Activated naive CD4-positive, alpha-beta T cell treated with anti-CD3 and anti-CD28 coated beads, Interleukin-2, amount 50 U/mL, for 72 hours (primary cell): ENCODE results near the gene PITPNC1. TPM values are rescaled to one million over a fixed set of nuclear protein-coding genes. Genes with fewer than 3 reads are reported as not detected.
"Not testable (repeated sequence)": the region's sequence is repeated elsewhere in the genome, so short reads cannot be mapped to it uniquely, and the experiment has no call there.

Experiments used
- ATAC-seq, 2 donors: fragments of 150-1000 bp; cut with Tn5 transposase; 2 replicates each; pipeline ENCODE4 v1.10.0; 2021; ENCODE audit warnings: mild to moderate bottlenecking in 2 of 2, moderate library complexity in 2 of 2
- DNase-seq, 2 donors: peaks; one replicate each; pipeline ENCODE4 v3.0.0; 2021 to 2022; ENCODE audit warnings: low spot score in 2 of 2
- H3K27ac Mint-ChIP-seq, 2 donors: one replicate each; pipeline ENCODE4 v1.8.0; 2022; ENCODE audit warnings: mild to moderate bottlenecking in 2 of 2, mixed read lengths in 2 of 2
- H3K36me3 Mint-ChIP-seq, 2 donors: one replicate each; pipeline ENCODE4 v1.8.0; 2022; ENCODE audit warnings: mixed read lengths in 2 of 2
- H3K9me3 Mint-ChIP-seq, 2 donors: one replicate each; pipeline ENCODE4 v1.8.0; 2022; ENCODE audit warnings: mixed read lengths in 2 of 2
- total RNA-seq, 2 donors: library from RNA; stranded (reverse); gene quantifications; one replicate each; pipeline ENCODE4 v1.2.3, GENCODE V29; 2022

PITPNC1 gene
- total RNA-seq, 2 donors from 2014 or later = 56.8 to 65.3 TPM

- peaks cover 0 to 35% of the 10 kb centered on the region in 2 donors for H3K36me3 Mint-ChIP-seq
- ATAC-seq (no peak), DNase-seq (no peak)
- H3K27ac Mint-ChIP-seq = peak overlapping the region in 1 of 2 donors; percentile 30
- no peaks in the 10 kb centered on the region for H3K9me3 Mint-ChIP-seq
Measured at GRCh38 chr17:67412941-67413340, 35.9 kb downstream of the PITPNC1 start.

- Mint-ChIP-seq H3K36me3 (peaks cover 0 to 35% of the 10 kb centered on the region in 2 donors), H3K27ac (peak overlapping the region in 1 of 2 donors; percentile 30), H3K9me3 (no peaks in the 10 kb centered on the region)
- ATAC-seq (no peak), DNase-seq (no peak)
Measured at GRCh38 chr17:67413388-67413787, 36.3 kb downstream of the PITPNC1 start.

GRCh38 chr17:67414130-67414529 lies 37.0 kb downstream of the PITPNC1 start:
- DNase-seq (no peak), ATAC-seq (no peak)
- peaks cover 0 to 30% of the 10 kb centered on the region in 2 donors for H3K36me3 Mint-ChIP-seq
- H3K27ac Mint-ChIP-seq = peak overlapping the region in 1 of 2 donors; percentile 3
- H3K9me3 Mint-ChIP-seq = no peaks in the 10 kb centered on the region

GRCh38 chr17:67414559-67414958 lies 37.5 kb downstream of the PITPNC1 start:
- Mint-ChIP-seq H3K27ac (peak overlapping the region in 1 of 2 donors; percentile 68), H3K9me3 (no peaks in the 10 kb centered on the region), H3K36me3 (peaks cover 0 to 30% of the 10 kb centered on the region in 2 donors)
- no peak for DNase-seq
- no peak for ATAC-seq

GRCh38 chr17:67415291-67415690 lies 38.2 kb downstream of the PITPNC1 start:
- Mint-ChIP-seq H3K27ac (peak overlapping the region in 1 of 2 donors; percentile 68), H3K9me3 (no peaks in the 10 kb centered on the region), H3K36me3 (peaks cover 0 to 30% of the 10 kb centered on the region in 2 donors)
- no peak for ATAC-seq
- no peak for DNase-seq

GRCh38 chr17:67417507-67417906 lies 40.4 kb downstream of the PITPNC1 start:
- H3K27ac Mint-ChIP-seq = no peak overlapping the region
- ATAC-seq (no peak), DNase-seq (no peak)
- peaks cover 0 to 30% of the 10 kb centered on the region in 2 donors for H3K36me3 Mint-ChIP-seq
- H3K9me3 Mint-ChIP-seq = no peaks in the 10 kb centered on the region

- ATAC-seq (no peak), DNase-seq (no peak)
- H3K36me3 Mint-ChIP-seq = peaks cover 10 to 20% of the 10 kb centered on the region in 2 donors
Measured at GRCh38 chr17:67420994-67421393, 43.9 kb downstream of the PITPNC1 start.

GRCh38 chr17:67421869-67422273 lies 44.8 kb downstream of the PITPNC1 start:
- ATAC-seq (peak; percentile 96), DNase-seq (peak; percentile 59 to 67)
- Mint-ChIP-seq H3K27ac (peak overlapping the region; percentile 93 to 97), H3K9me3 (peaks cover 0 to 5% of the 10 kb centered on the region in 2 donors), H3K36me3 (peaks cover 10 to 20% of the 10 kb centered on the region in 2 donors)

More at GRCh38 chr17:67420994-67421393, 43.9 kb downstream of the PITPNC1 start:
- peaks cover 0 to 5% of the 10 kb centered on the region in 2 donors for H3K9me3 Mint-ChIP-seq
- peak overlapping the region; percentile 93 to 97 for H3K27ac Mint-ChIP-seq

GRCh38 chr17:67422296-67422695 lies 45.2 kb downstream of the PITPNC1 start:
- H3K27ac Mint-ChIP-seq = peak overlapping the region; percentile 93 to 97
- not testable (repeated sequence) for DNase-seq, H3K9me3 Mint-ChIP-seq
- peak; percentile 34 to 58 for ATAC-seq
- H3K36me3 Mint-ChIP-seq = peaks cover 10 to 19% of the 10 kb centered on the region in 2 donors

- Mint-ChIP-seq H3K27ac (peak overlapping the region; percentile 93 to 97), H3K9me3 (peaks cover 0 to 5% of the 10 kb centered on the region in 2 donors), H3K36me3 (peaks cover 10 to 15% of the 10 kb centered on the region in 2 donors)
- ATAC-seq = no peak
- no peak for DNase-seq
Measured at GRCh38 chr17:67422897-67423296, 45.8 kb downstream of the PITPNC1 start.

- peaks cover 10 to 15% of the 10 kb centered on the region in 2 donors for H3K36me3 Mint-ChIP-seq
- H3K27ac Mint-ChIP-seq = peak overlapping the region in 1 of 2 donors; percentile 93
- ATAC-seq (no peak), DNase-seq (no peak)
- H3K9me3 Mint-ChIP-seq = peaks cover 0 to 5% of the 10 kb centered on the region in 2 donors
Measured at GRCh38 chr17:67425571-67426160, 48.6 kb downstream of the PITPNC1 start.

- Mint-ChIP-seq H3K9me3 (peaks cover 0 to 5% of the 10 kb centered on the region in 2 donors), H3K36me3 (peaks cover 10 to 15% of the 10 kb centered on the region in 2 donors), H3K27ac (no peak overlapping the region)
- ATAC-seq (no peak), DNase-seq (no peak)
Measured at GRCh38 chr17:67427424-67427823, 50.3 kb downstream of the PITPNC1 start.

GRCh38 chr17:67430515-67430914 lies 53.4 kb downstream of the PITPNC1 start:
- peak overlapping the region in 1 of 2 donors; percentile 97 for H3K27ac Mint-ChIP-seq
- not testable (repeated sequence) for DNase-seq, H3K36me3 Mint-ChIP-seq, ATAC-seq, H3K9me3 Mint-ChIP-seq

GRCh38 chr17:67431249-67432015 lies 54.4 kb downstream of the PITPNC1 start:
- no peak for DNase-seq
- H3K9me3 Mint-ChIP-seq = no peaks in the 10 kb centered on the region
- peaks cover 0 to 10% of the 10 kb centered on the region in 2 donors for H3K36me3 Mint-ChIP-seq
- ATAC-seq = peak; percentile 86 to 90
- H3K27ac Mint-ChIP-seq = peak overlapping the region; percentile 92 to 97

GRCh38 chr17:67433248-67433924 lies 56.3 kb downstream of the PITPNC1 start:
- H3K27ac Mint-ChIP-seq = peak overlapping the region; percentile 45 to 97
- peaks cover 0 to 10% of the 10 kb centered on the region in 2 donors for H3K36me3 Mint-ChIP-seq
- DNase-seq (no peak), ATAC-seq (no peak)
- no peaks in the 10 kb centered on the region for H3K9me3 Mint-ChIP-seq

- Mint-ChIP-seq H3K27ac (peak overlapping the region; percentile 91 to 97), H3K9me3 (no peaks in the 10 kb centered on the region), H3K36me3 (peaks cover 0 to 10% of the 10 kb centered on the region in 2 donors)
- DNase-seq (no peak), ATAC-seq (peak; percentile 55 to 56)
Measured at GRCh38 chr17:67434061-67434525, 57.0 kb downstream of the PITPNC1 start.

- Mint-ChIP-seq H3K9me3 (no peaks in the 10 kb centered on the region), H3K27ac (peak overlapping the region; percentile 95 to 97), H3K36me3 (peaks cover 0 to 10% of the 10 kb centered on the region in 2 donors)
- ATAC-seq = peak; percentile 29 to 47
- no peak for DNase-seq
Measured at GRCh38 chr17:67435122-67435521, 58.0 kb downstream of the PITPNC1 start.
